ACC112 (cell line): ENCODE data around the gene CDK3.

Source experiments
- H2AFZ ChIP-seq: fragments of 200-600 bp; sonication (generic); one replicate; pipeline ENCODE4 v1.6.0; 2017; ENCODE audit warnings: antibody characterized with exemption, low read length; ENCODE audit not compliant: unreplicated experiment
- H3K27ac ChIP-seq: fragments of 200-600 bp; sonication (generic); 2 replicates; pipeline ENCODE4 v1.5.1; 2014; ENCODE audit warnings: low read depth, mild to moderate bottlenecking, antibody characterized with exemption, low read length, moderate library complexity
- H3K27me3 ChIP-seq: fragments of 200-600 bp; sonication (generic); 2 replicates; pipeline ENCODE4 v1.6.1; 2014; ENCODE audit warnings: mild to moderate bottlenecking, antibody characterized with exemption, low read length, moderate library complexity, mixed read lengths; ENCODE audit not compliant: insufficient read depth
- H3K36me3 ChIP-seq: fragments of 200-600 bp; sonication (generic); 2 replicates; pipeline ENCODE4 v1.6.1; 2016; ENCODE audit warnings: mild to moderate bottlenecking, antibody characterized with exemption, low read length, moderate library complexity, mixed read lengths; ENCODE audit not compliant: insufficient read depth
- H3K4me1 ChIP-seq: fragments of 200-600 bp; sonication (generic); one replicate; pipeline ENCODE4 v1.6.1; 2016; ENCODE audit warnings: low read length, mixed read lengths; ENCODE audit not compliant: insufficient read depth, unreplicated experiment, control insufficient read depth
- H3K4me3 ChIP-seq: fragments of 200-600 bp; sonication (generic); 2 replicates; pipeline ENCODE4 v1.5.1; 2014; ENCODE audit warnings: mild to moderate bottlenecking, low read depth, low read length
- H3K79me2 ChIP-seq: fragments of 200-600 bp; sonication (generic); one replicate; pipeline ENCODE4 v1.6.0; 2016; ENCODE audit warnings: low read length; ENCODE audit not compliant: control insufficient read depth, unreplicated experiment, insufficient read depth

Gene CDK3

GRCh38 chr17:76017481-76018339 is 17.1 kb downstream of the CDK3 start:
- Histone ChIP-seq H3K4me3 (no peak overlapping the region), H3K79me2 (no peaks in the 10 kb centered on the region), H3K27ac (no peak overlapping the region), H2AFZ (no peak overlapping the region), H3K36me3 (no peaks in the 10 kb centered on the region), H3K4me1 (peaks cover 7% of the 10 kb centered on the region), H3K27me3 (no peaks in the 10 kb centered on the region; the same call in 1 of the 2 replicates)

DNA sequence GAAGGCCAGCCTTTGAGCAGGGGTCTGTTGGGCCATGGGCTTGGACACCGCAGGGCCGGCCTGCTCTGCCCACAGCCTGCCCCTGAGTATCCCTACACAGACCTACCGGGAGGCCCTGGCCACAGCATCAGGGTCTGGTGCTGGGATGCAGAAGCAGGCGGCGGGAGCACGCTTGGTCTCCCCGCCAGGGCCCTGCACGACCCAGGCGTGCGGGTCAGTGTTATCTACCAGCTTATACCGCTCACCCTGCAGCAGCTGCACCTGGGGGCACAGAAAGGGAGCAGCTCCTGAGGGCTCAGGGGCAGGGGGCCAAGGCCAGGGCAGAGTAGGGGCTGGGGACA is 17.7 kb downstream of the CDK3 start:
- no peaks in the 10 kb centered on the region; the same call in 1 of the 2 replicates for H3K27me3 ChIP-seq
- no peak overlapping the region for H3K27ac ChIP-seq
- no peaks in the 10 kb centered on the region for H3K79me2 ChIP-seq
- peaks cover 7% of the 10 kb centered on the region for H3K4me1 ChIP-seq
- H3K4me3 ChIP-seq = no peak overlapping the region
- no peak overlapping the region for H2AFZ ChIP-seq
- no peaks in the 10 kb centered on the region for H3K36me3 ChIP-seq

DNA sequence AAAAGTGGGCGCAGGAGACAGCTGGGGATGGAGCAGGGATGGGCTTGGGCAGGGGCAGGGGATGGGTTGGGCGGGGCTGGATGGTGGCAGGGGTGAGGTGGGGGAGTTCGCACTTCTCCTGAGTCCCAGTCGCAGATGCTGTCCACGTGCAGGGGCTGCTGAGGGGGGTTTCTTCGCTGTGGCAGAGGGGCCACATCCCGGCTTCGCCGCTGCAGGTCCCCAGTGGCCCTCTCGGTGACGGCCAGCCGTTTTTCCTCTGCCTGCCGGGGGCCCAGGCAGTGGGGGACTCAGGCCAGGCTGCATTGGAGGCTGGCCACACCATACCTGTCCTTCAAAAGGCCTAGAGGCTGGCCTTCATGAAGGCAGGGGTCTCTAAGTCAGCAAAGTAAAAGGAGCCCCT is 18.1 kb downstream of the CDK3 start:
- no peaks in the 10 kb centered on the region; the same call in 1 of the 2 replicates for H3K27me3 ChIP-seq
- no peaks in the 10 kb centered on the region for H3K36me3 ChIP-seq
- peaks cover 3% of the 10 kb centered on the region for H3K4me1 ChIP-seq
- H3K79me2 ChIP-seq = no peaks in the 10 kb centered on the region
- no peak overlapping the region for H3K4me3 ChIP-seq
- no peak overlapping the region for H3K27ac ChIP-seq
- no peak overlapping the region for H2AFZ ChIP-seq

GRCh38 chr17:76019833-76020467 is 19.3 kb downstream of the CDK3 start:
- Histone ChIP-seq H3K36me3 (no peaks in the 10 kb centered on the region), H3K27me3 (no peaks in the 10 kb centered on the region), H3K4me3 (no peak overlapping the region), H2AFZ (no peak overlapping the region), H3K27ac (no peak overlapping the region), H3K79me2 (no peaks in the 10 kb centered on the region), H3K4me1 (no peaks in the 10 kb centered on the region)

GRCh38 chr17:76022285-76022684 is 21.6 kb downstream of the CDK3 start:
- Histone ChIP-seq H3K79me2 (no peaks in the 10 kb centered on the region), H2AFZ (no peak overlapping the region), H3K27me3 (no peaks in the 10 kb centered on the region), H3K4me3 (no peak overlapping the region), H3K4me1 (no peaks in the 10 kb centered on the region), H3K27ac (no peak overlapping the region), H3K36me3 (no peaks in the 10 kb centered on the region)

DNA sequence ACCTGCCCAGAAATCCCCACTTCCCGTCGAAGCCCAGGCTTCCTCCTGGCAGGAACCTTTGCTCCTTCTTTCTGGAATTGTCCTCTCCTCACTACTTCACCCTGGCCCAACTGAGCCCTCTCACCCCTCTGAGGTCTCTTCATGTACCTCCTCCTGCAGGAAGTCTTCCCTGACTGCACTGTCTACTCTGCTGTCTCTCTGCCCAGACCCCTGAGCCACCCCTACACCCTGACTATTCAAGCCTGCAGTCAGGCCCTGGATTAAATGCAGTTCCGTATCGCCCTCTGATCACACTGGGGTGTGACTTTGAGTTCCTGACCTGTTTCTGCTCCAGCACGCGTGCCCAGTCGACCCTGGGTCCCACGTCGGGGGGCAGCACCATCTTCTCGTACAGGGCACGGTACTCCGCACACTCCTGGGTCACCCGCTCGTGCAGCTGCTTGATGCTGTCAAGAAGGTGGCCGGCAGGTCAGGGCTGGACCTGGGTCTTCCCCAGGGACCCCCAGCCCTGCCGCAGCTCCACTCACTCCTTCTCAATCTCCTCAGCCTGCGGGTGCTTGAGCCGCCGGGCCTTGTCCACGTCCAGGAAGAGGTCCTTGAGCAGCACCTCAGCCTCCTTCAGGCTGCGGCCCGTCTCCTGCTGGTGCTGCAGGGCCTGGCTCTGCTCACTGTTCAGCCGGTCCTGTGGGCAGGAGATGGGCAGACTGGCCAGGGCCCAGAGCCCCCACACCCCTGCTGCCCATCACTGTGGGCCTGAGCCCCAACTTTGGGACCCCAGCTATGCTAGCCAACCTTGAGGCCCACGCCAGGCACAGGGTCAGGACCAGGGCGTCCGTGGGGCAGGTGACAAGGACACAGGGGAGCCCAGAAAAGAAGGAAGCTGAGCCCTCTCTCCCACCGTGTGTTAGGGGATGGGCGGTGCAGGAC is 22.6 kb downstream of the CDK3 start:
- H3K4me1 ChIP-seq = no peaks in the 10 kb centered on the region
- no peak overlapping the region for H3K27ac ChIP-seq

GRCh38 chr17:76023900-76024237 is 23.2 kb downstream of the CDK3 start:
- no peaks in the 10 kb centered on the region for H3K36me3 ChIP-seq
- no peak overlapping the region for H3K4me3 ChIP-seq
- H3K27ac ChIP-seq = no peak overlapping the region
- H3K27me3 ChIP-seq = no peaks in the 10 kb centered on the region
- no peaks in the 10 kb centered on the region for H3K4me1 ChIP-seq
- no peaks in the 10 kb centered on the region for H3K79me2 ChIP-seq
- no peak overlapping the region for H2AFZ ChIP-seq

More for the DNA sequence above, 22.6 kb downstream of the CDK3 start:
- Histone ChIP-seq H3K79me2 (no peaks in the 10 kb centered on the region), H3K27me3 (no peaks in the 10 kb centered on the region), H2AFZ (no peak overlapping the region), H3K36me3 (no peaks in the 10 kb centered on the region), H3K4me3 (no peak overlapping the region)

DNA sequence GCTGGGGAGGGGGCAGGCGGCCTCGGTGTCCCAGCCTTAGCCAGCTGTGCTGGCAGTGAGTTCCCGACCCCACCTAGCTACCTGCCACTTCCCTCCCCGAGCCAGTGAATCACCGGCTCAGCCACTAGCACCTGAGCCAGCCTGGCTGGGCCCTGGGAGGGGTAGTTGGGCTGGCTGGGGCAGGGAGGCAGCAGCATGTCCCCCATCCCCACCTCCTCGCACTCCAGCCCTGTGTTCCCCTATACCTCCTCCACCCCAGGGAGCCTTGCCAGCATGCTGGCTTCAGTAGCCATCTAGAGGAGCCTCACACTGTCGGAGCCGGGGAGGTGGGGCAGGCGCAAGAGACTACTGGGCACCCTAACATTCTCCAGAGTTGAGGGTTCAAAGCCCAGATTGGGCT is 23.7 kb downstream of the CDK3 start:
- Histone ChIP-seq H3K4me3 (no peak overlapping the region), H3K27me3 (no peaks in the 10 kb centered on the region), H3K36me3 (no peaks in the 10 kb centered on the region), H3K79me2 (no peaks in the 10 kb centered on the region), H2AFZ (no peak overlapping the region), H3K27ac (no peak overlapping the region), H3K4me1 (peaks cover 1% of the 10 kb centered on the region)

DNA sequence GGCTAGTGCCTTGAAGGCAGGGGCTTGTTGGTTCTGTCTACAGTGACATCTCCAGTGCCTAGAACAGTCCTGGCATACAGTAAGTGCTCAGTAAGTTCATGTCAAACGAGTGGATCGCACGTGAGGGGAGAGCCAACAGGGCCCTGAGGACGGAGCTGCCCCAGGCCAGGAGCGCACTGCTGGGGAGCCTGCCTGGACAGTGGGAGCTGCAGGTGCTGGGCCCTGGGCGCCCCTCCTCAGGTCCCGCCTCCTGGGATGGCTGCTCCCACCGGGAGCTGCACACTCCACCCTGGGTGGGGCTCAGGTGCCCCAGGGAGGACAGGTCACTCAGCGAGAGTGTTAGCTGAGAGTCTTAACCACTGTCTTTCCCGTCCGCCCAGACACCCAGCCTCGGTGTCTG is 24.6 kb downstream of the CDK3 start:
- no peaks in the 10 kb centered on the region for H3K36me3 ChIP-seq
- no peak overlapping the region for H3K27ac ChIP-seq
- no peak overlapping the region for H3K4me3 ChIP-seq
- H3K79me2 ChIP-seq = no peaks in the 10 kb centered on the region
- H3K27me3 ChIP-seq = no peaks in the 10 kb centered on the region
- H2AFZ ChIP-seq = no peak overlapping the region
- H3K4me1 ChIP-seq = peaks cover 5% of the 10 kb centered on the region

DNA sequence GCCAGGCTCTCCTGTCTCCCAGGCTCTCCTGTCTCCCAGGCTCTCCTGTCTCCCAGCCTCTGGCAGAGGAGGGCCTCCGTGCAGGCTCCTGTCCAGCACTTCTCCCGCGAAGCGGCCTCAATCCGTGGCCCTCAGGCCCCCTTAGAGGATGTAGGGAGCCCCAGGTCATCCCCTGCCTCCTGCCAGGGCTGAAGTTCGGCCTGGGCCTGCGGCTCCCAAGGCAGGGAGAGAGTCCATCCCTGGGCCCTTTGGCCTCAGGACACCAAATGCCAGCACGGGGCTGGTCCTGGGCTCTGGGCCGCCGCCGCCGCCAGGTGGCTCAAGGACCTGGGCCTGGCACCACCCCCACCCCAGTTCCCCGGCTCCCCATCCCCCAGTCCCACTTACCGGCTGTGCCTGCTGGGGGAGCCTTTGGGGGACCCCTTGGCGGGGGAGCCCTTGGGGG is 26.1 kb downstream of the CDK3 start:
- no peak overlapping the region for H2AFZ ChIP-seq
- peaks cover 5% of the 10 kb centered on the region for H3K4me1 ChIP-seq
- H3K27ac ChIP-seq = no peak overlapping the region
- no peaks in the 10 kb centered on the region for H3K79me2 ChIP-seq
- H3K36me3 ChIP-seq = no peaks in the 10 kb centered on the region
- no peaks in the 10 kb centered on the region for H3K27me3 ChIP-seq
- H3K4me3 ChIP-seq = no peak overlapping the region
